Astrocyte (in vitro differentiated cells and primary cell): ENCODE measurements around the gene OTOP3. TPM values are rescaled to one million over a fixed set of nuclear protein-coding genes. Genes with fewer than 3 reads are reported as not detected.

Source experiments
- DNase-seq: peaks from one replicate; pipeline ENCODE4 v3.0.0-alpha.2; 2010; ENCODE audit warnings: low read depth
- FAIRE-seq: peaks from 2 replicates; lab custom pipeline; 2011; peaks lifted over from hg19 to GRCh38; lab: Jason Lieb, UNC
- H2AFZ ChIP-seq: 2 replicates; pipeline ENCODE4 v1.6.0; 2012; ENCODE audit warnings: low read depth, low read length, inconsistent platforms
- H3K27ac ChIP-seq: 2 replicates; pipeline ENCODE4 v1.5.1; 2011; ENCODE audit warnings: low read depth, low read length, inconsistent platforms
- H3K27me3 ChIP-seq: 2 replicates; pipeline ENCODE4 v1.6.0; 2011; ENCODE audit warnings: low read length, inconsistent platforms; ENCODE audit not compliant: insufficient read depth
- H3K36me3 ChIP-seq: 2 replicates; pipeline ENCODE4 v1.5.1; 2011; ENCODE audit warnings: low read length, inconsistent platforms; ENCODE audit not compliant: insufficient read depth
- H3K4me1 ChIP-seq: 2 replicates; pipeline ENCODE4 v1.5.1; 2011; ENCODE audit warnings: low read length, inconsistent platforms; ENCODE audit not compliant: insufficient read depth
- H3K4me2 ChIP-seq: 2 replicates; pipeline ENCODE4 v1.6.0; 2012; ENCODE audit warnings: low read length, inconsistent platforms
- H3K4me3 ChIP-seq: 2 replicates; pipeline ENCODE4 v1.5.1; 2011; ENCODE audit warnings: low read depth, mild to moderate bottlenecking, low read length, inconsistent platforms; ENCODE audit not compliant: insufficient read depth
- H3K79me2 ChIP-seq: 2 replicates; pipeline ENCODE4 v1.6.0; 2012; ENCODE audit warnings: mild to moderate bottlenecking, low read length, inconsistent platforms; ENCODE audit not compliant: insufficient read depth
- H3K9ac ChIP-seq: 2 replicates; pipeline ENCODE4 v1.6.0; 2012; ENCODE audit warnings: mild to moderate bottlenecking, low read length, inconsistent platforms
- H3K9me3 ChIP-seq: 2 replicates; pipeline ENCODE4 v1.5.1; 2012; ENCODE audit warnings: low read depth, mild to moderate bottlenecking, low read length, inconsistent platforms; ENCODE audit not compliant: insufficient read depth
- H4K20me1 ChIP-seq: 2 replicates; pipeline ENCODE4 v1.6.0; 2012; ENCODE audit warnings: low read length, inconsistent platforms; ENCODE audit not compliant: insufficient read depth
- H3K27ac Mint-ChIP-seq: one replicate; pipeline ENCODE4 v1.8.0; 2021; ENCODE audit warnings: mild to moderate bottlenecking, mixed read lengths; ENCODE audit not compliant: unreplicated experiment
- H3K27me3 Mint-ChIP-seq: one replicate; pipeline ENCODE4 v1.8.0; 2021; ENCODE audit warnings: low read depth, mixed read lengths; ENCODE audit not compliant: unreplicated experiment
- H3K36me3 Mint-ChIP-seq: one replicate; pipeline ENCODE4 v1.8.0; 2021; ENCODE audit warnings: low read depth, mixed read lengths; ENCODE audit not compliant: unreplicated experiment
- H3K4me1 Mint-ChIP-seq: one replicate; pipeline ENCODE4 v1.8.0; 2021; ENCODE audit warnings: low read depth, mixed read lengths; ENCODE audit not compliant: unreplicated experiment
- H3K4me3 Mint-ChIP-seq: one replicate; pipeline ENCODE4 v1.8.0; 2021; ENCODE audit warnings: mild to moderate bottlenecking, moderate library complexity, mixed read lengths; ENCODE audit not compliant: unreplicated experiment
- H3K9me3 Mint-ChIP-seq: one replicate; pipeline ENCODE4 v1.8.0; 2021; ENCODE audit warnings: mild to moderate bottlenecking, mixed read lengths; ENCODE audit not compliant: unreplicated experiment
- CTCF ChIP-seq: IDR thresholded peaks from 2 replicates; pipeline ENCODE4 v1.5.1; 2011; ENCODE audit warnings: low read depth, mild to moderate bottlenecking, inconsistent platforms, low read length, moderate library complexity; ENCODE audit not compliant: insufficient read depth
- EZH2 ChIP-seq: IDR thresholded peaks from 2 replicates; pipeline ENCODE4 v1.6.1; 2012; ENCODE audit warnings: mild to moderate bottlenecking, low read length, inconsistent platforms; ENCODE audit not compliant: insufficient read depth
- total RNA-seq: library from RNA; stranded (reverse); gene quantifications from 2 replicates; pipeline ENCODE4 v1.2.1, GENCODE V29; 2021

OTOP3 gene
- total RNA-seq, 1 donor from 2014 or later, result not detected

DNA sequence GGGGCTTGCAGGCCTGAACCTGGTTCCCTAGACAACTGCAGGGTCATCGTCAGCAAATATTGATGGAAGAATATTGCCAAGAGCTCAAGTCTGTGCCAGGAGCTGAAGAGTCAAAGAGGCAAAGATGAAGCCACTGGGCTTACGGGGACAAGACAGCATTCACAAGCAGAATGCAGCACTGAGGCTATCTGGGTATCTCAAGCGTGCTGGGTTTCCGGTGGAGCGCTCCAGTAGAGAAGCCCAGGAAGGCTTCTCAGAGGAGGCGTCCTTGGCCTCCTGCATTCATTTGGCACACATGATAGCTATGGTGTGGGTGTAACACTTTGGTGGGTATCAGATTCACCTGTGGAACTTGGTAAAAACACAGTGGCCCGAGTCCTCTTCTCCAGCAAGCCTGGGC, 45.1 kb upstream of the OTOP3 start:
- Histone ChIP-seq H3K4me1 (no peaks in the 10 kb centered on the region), H3K36me3 (no peaks in the 10 kb centered on the region), H3K27me3 (peaks cover 41% of the 10 kb centered on the region), H3K79me2 (no peaks in the 10 kb centered on the region), H2AFZ (no peak overlapping the region), H3K4me3 (no peak overlapping the region), H3K9me3 (no peaks in the 10 kb centered on the region), H4K20me1 (no peaks in the 10 kb centered on the region), H3K4me2 (no peak overlapping the region), H3K9ac (no peak overlapping the region), H3K27ac (no peak overlapping the region)
- Mint-ChIP-seq H3K27ac (no peak overlapping the region), H3K27me3 (peaks cover 43% of the 10 kb centered on the region), H3K4me3 (no peak overlapping the region), H3K36me3 (no peaks in the 10 kb centered on the region), H3K9me3 (no peaks in the 10 kb centered on the region), H3K4me1 (no peaks in the 10 kb centered on the region)
- DNase-seq, result no peak
- no peak for TF ChIP-seq EZH2
- TF ChIP-seq CTCF, result no peak
- FAIRE-seq, result no peak

DNA sequence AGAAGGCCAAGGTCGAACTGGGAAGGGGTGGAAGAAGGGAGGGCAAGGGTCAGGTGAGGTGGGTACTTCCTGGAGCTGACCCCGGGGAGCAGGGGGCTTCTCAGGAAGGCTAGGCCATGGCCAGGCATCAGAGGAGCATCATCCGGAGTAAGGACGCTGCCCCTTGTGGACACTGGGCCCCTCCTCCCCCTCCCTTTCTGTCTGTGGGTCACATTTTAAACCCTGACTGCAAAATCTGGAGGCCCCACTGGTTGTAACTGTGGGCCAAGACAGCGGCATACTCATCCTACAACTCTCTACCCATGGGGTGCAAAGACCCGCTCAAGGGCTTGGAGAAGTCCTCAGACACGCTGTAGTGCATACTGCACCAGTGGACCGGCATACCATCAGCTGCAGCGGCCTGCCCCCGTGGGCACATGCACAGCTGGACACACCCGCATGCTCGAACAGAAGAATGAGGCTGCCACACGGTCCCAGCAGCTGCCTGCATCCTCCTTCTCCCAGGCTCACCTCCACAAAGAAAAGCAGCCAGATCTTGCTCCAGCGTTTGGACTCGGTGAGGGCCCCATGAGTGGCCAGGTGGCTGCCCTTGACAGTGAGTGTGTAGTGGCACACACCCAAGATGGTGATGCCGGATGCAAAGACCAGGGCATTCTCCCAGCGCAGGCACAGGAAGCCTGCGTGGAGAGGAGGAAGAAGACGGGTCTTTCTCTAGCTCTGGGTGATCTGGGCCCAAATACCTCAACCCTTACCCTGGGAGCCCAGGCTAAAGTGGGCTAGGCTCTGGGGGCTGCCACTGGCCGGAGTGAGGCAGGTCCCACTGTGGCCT, 43.5 kb upstream of the OTOP3 start:
- Histone ChIP-seq H3K36me3 (no peaks in the 10 kb centered on the region), H4K20me1 (no peaks in the 10 kb centered on the region), H3K27me3 (peaks cover 51% of the 10 kb centered on the region), H3K79me2 (no peaks in the 10 kb centered on the region), H2AFZ (no peak overlapping the region), H3K9ac (no peak overlapping the region), H3K27ac (no peak overlapping the region), H3K4me3 (no peak overlapping the region), H3K4me1 (no peaks in the 10 kb centered on the region), H3K9me3 (no peaks in the 10 kb centered on the region), H3K4me2 (no peak overlapping the region)
- Mint-ChIP-seq H3K27me3 (peaks cover 55% of the 10 kb centered on the region), H3K4me3 (no peak overlapping the region), H3K27ac (no peak overlapping the region), H3K4me1 (no peaks in the 10 kb centered on the region), H3K36me3 (no peaks in the 10 kb centered on the region), H3K9me3 (no peaks in the 10 kb centered on the region)
- TF ChIP-seq EZH2 (no peak), CTCF (no peak)
- DNase-seq (no peak), FAIRE-seq (no peak)
